ENCODE results near the gene PTPRM. TPM values are rescaled to one million over a fixed set of nuclear protein-coding genes. Genes with fewer than 3 reads are reported as not detected.

The PTPRM gene
- polyA plus RNA-seq, 10 donors: 64.2 to 99.9 (median 85.1) TPM

GRCh38 chr18:7894592-7894991, 327.5 kb downstream of the PTPRM start:
- no peak for DNase-seq

GRCh38 chr18:7895346-7895745, 328.2 kb downstream of the PTPRM start:
- no peak for DNase-seq

- no peak for DNase-seq
Measured at GRCh38 chr18:7896161-7896560, 329.0 kb downstream of the PTPRM start.

GRCh38 chr18:7896805-7897518, 329.8 kb downstream of the PTPRM start:
- peak in 2 of 3 donors; percentile 19 for DNase-seq

- DNase-seq: no peak
Measured at GRCh38 chr18:7898181-7898580, 331.1 kb downstream of the PTPRM start.

GRCh38 chr18:7899078-7899477, 332.0 kb downstream of the PTPRM start:
- no peak for DNase-seq

GRCh38 chr18:7900091-7900490, 333.0 kb downstream of the PTPRM start:
- no peak for DNase-seq

GRCh38 chr18:7901657-7902056, 334.5 kb downstream of the PTPRM start:
- no peak for DNase-seq

GRCh38 chr18:7902399-7902839, 335.3 kb downstream of the PTPRM start:
- no peak for DNase-seq

GRCh38 chr18:7904529-7904928, 337.4 kb downstream of the PTPRM start:
- DNase-seq: peak in 1 of 3 donors; percentile 30

- no peak for DNase-seq
Measured at GRCh38 chr18:7908681-7909299, 341.7 kb downstream of the PTPRM start.

GRCh38 chr18:7914834-7915670, 347.9 kb downstream of the PTPRM start:
- no peak for DNase-seq

GRCh38 chr18:7918701-7919100, 351.6 kb downstream of the PTPRM start:
- no peak for DNase-seq

GRCh38 chr18:7919565-7919964, 352.4 kb downstream of the PTPRM start:
- no peak for DNase-seq

GRCh38 chr18:7921938-7922587, 354.9 kb downstream of the PTPRM start:
- DNase-seq: peak in 1 of 3 donors; percentile 13

- no peak for DNase-seq
Measured at GRCh38 chr18:7923105-7923504, 356.0 kb downstream of the PTPRM start.

- DNase-seq: no peak
Measured at GRCh38 chr18:7924616-7925015, 357.5 kb downstream of the PTPRM start.

- DNase-seq: no peak
Measured at GRCh38 chr18:7926526-7926925, 359.4 kb downstream of the PTPRM start.

GRCh38 chr18:7927119-7927518, 360.0 kb downstream of the PTPRM start:
- no peak for DNase-seq

GRCh38 chr18:7931763-7932162, 364.6 kb downstream of the PTPRM start:
- DNase-seq: no peak

- DNase-seq: no peak
Measured at GRCh38 chr18:7937268-7937667, 370.2 kb downstream of the PTPRM start.

GRCh38 chr18:7939521-7939920, 372.4 kb downstream of the PTPRM start:
- DNase-seq: no peak

Data from muscle of back (tissue), 11 donors.